Vagina (tissue), 2 donors: ENCODE measurements around the gene KRT81. TPM values are rescaled to one million over a fixed set of nuclear protein-coding genes. Genes with fewer than 3 reads are reported as not detected.

ENCODE experiments used
- DNase-seq, 2 donors: peaks; one replicate each; pipeline ENCODE4 v3.0.0-alpha.2; 2017; ENCODE audit errors: extremely low spot score in 2 of 2
- H3K27ac ChIP-seq: fragments of 200-600 bp; sonication (generic); one replicate; pipeline ENCODE4 v1.5.1; 2019
- H3K27me3 ChIP-seq: fragments of 200-600 bp; sonication (generic); one replicate; pipeline ENCODE4 v1.5.1; 2019
- H3K36me3 ChIP-seq, 2 donors: fragments of 200-600 bp; sonication (generic); one replicate each; pipeline ENCODE4 v1.5.1; 2017 to 2019
- H3K4me1 ChIP-seq: fragments of 200-600 bp; sonication (generic); one replicate; pipeline ENCODE4 v1.5.1; 2019
- H3K4me3 ChIP-seq, 2 donors: fragments of 200-600 bp; sonication (generic); 1 replicate in 1 of 2; 2 replicates in 1 of 2; pipeline ENCODE4 v1.5.1; 2016 to 2019
- H3K9me3 ChIP-seq: fragments of 200-600 bp; sonication (generic); one replicate; pipeline ENCODE4 v1.5.1; 2019
- CTCF ChIP-seq, 3 experiments: fragments of 450-650 bp in 2 of 3; fragments of 200-600 bp in 1 of 3; sonication (generic) in 1 of 3; IDR thresholded peaks; one replicate each; pipeline ENCODE4 v1.5.1; 2017 to 2019; ENCODE audit warnings: antibody characterized with exemption in 3 of 3, mild to moderate bottlenecking in 2 of 3, moderate library complexity in 2 of 3
- POLR2A ChIP-seq, 2 donors: fragments of 450-650 bp; IDR thresholded peaks; one replicate each; pipeline ENCODE4 v1.6.1; 2017; ENCODE audit warnings: antibody characterized with exemption in 2 of 2, mild to moderate bottlenecking in 2 of 2, moderate library complexity in 2 of 2
- POLR2AphosphoS5 ChIP-seq, 2 donors: sonication (generic); formaldehyde crosslinking; IDR thresholded peaks; one replicate each; pipeline ENCODE4 v1.9.0; 2017; ENCODE audit warnings: antibody characterized with exemption in 2 of 2, mild to moderate bottlenecking in 2 of 2, low read depth in 1 of 2; ENCODE audit not compliant: insufficient read depth in 1 of 2
- intact Hi-C: fragments of 100-400 bp; cut with DNase I; formaldehyde crosslinking; loops from one replicate; pipeline ENCODE4 v1.15.1; 2023
- total RNA-seq: library from RNA; depleted of rRNA; stranded (reverse); fragments of >200 nt; gene quantifications from one replicate; pipeline ENCODE4 v1.2.3, GENCODE V29; 2016

KRT81 gene
- total RNA-seq: not detected

- H3K27ac ChIP-seq: no peak within 1 kb of the TSS
Observed at GRCh38 chr12:52291267-52291935, at the start of gene KRT81. Gene KRT81 (minus strand): TSS chr12:52291534. CDS start chr12:52291465, 69 bp downstream.

GRCh38 chr12:52338241-52338960 lies 47.1 kb upstream of the KRT81 start:
- no peak overlapping the region for H3K27ac ChIP-seq
- TF ChIP-seq CTCF (IDR thresholded peaks at IDR 0.05): no peak
- no peak for TF ChIP-seq POLR2A (IDR thresholded peaks at IDR 0.05)
- no peak for TF ChIP-seq POLR2AphosphoS5 (IDR thresholded peaks at IDR 0.05; ENCODE audit: insufficient read depth in 1 of 2, low read depth in 1 of 2)

More at GRCh38 chr12:52291267-52291935, at the start of gene KRT81:
- no peaks in the 10 kb centered on the region for H3K36me3 ChIP-seq
- H3K4me3 ChIP-seq: no peak within 1 kb of the TSS
- H3K4me1 ChIP-seq: no peaks in the 10 kb centered on the region
- TF ChIP-seq CTCF (IDR thresholded peaks at IDR 0.05) (no peak), POLR2AphosphoS5 (IDR thresholded peaks at IDR 0.05; ENCODE audit: insufficient read depth in 1 of 2, low read depth in 1 of 2) (no peak), POLR2A (IDR thresholded peaks at IDR 0.05) (no peak)
- no peaks in the 10 kb centered on the region for H3K9me3 ChIP-seq
- no peaks in the 10 kb centered on the region for H3K27me3 ChIP-seq
- peak; percentile 42 to 70 for DNase-seq
- intact Hi-C loops: no loop called here

GRCh38 chr12:52337054-52337453 lies 45.7 kb upstream of the KRT81 start:
- Histone ChIP-seq H3K4me3 (no peak overlapping the region), H3K9me3 (no peaks in the 10 kb centered on the region), H3K4me1 (no peaks in the 10 kb centered on the region), H3K27ac (no peak overlapping the region), H3K27me3 (no peaks in the 10 kb centered on the region), H3K36me3 (no peaks in the 10 kb centered on the region)
- no peak for DNase-seq
- TF ChIP-seq CTCF (IDR thresholded peaks at IDR 0.05) (no peak), POLR2AphosphoS5 (IDR thresholded peaks at IDR 0.05; ENCODE audit: insufficient read depth in 1 of 2, low read depth in 1 of 2) (no peak), POLR2A (IDR thresholded peaks at IDR 0.05) (no peak)
- intact Hi-C loops: no loop called here

More at GRCh38 chr12:52338241-52338960, 47.1 kb upstream of the KRT81 start:
- H3K4me3 ChIP-seq: no peak overlapping the region
- no peaks in the 10 kb centered on the region for H3K36me3 ChIP-seq
- no peaks in the 10 kb centered on the region for H3K4me1 ChIP-seq
- DNase-seq: no peak
- H3K27me3 ChIP-seq: no peaks in the 10 kb centered on the region
- no peaks in the 10 kb centered on the region for H3K9me3 ChIP-seq
- intact Hi-C loops: no loop called here

DNA sequence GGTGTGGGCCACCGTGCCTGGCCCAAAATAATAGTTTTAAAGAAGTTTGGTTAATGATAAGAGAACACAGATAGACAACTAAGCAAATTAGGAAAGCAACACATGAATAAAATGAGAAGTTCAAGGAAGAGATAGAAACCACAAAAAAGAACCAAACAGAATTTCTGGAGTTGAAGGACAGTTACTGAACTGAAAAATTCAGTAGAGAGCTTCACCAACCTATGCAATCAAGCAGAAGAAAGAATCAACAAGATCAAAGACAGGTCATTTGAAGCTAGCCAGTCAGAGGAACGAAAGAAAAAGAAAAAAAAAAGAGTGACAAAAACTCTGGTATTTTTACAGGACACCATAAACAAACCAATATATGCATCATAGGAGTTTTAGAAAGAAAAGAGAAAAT lies 45.3 kb upstream of the KRT81 start:
- no peaks in the 10 kb centered on the region for H3K36me3 ChIP-seq
- H3K9me3 ChIP-seq: no peaks in the 10 kb centered on the region
- intact Hi-C loops: no loop called here
- H3K27me3 ChIP-seq: no peaks in the 10 kb centered on the region
- no peak overlapping the region for H3K4me3 ChIP-seq
- TF ChIP-seq POLR2AphosphoS5 (IDR thresholded peaks at IDR 0.05; ENCODE audit: insufficient read depth in 1 of 2, low read depth in 1 of 2) (no peak), POLR2A (IDR thresholded peaks at IDR 0.05) (no peak), CTCF (IDR thresholded peaks at IDR 0.05) (no peak)
- H3K4me1 ChIP-seq: no peaks in the 10 kb centered on the region
- H3K27ac ChIP-seq: no peak overlapping the region
- no peak for DNase-seq
